ENCODE results near the gene TMEM214. TPM values are rescaled to one million over a fixed set of nuclear protein-coding genes. Genes with fewer than 3 reads are reported as not detected.

TMEM214 gene
- total and polyA plus RNA-seq, 8 donors: 17.1 to 206 (median 35.6) TPM

DNA sequence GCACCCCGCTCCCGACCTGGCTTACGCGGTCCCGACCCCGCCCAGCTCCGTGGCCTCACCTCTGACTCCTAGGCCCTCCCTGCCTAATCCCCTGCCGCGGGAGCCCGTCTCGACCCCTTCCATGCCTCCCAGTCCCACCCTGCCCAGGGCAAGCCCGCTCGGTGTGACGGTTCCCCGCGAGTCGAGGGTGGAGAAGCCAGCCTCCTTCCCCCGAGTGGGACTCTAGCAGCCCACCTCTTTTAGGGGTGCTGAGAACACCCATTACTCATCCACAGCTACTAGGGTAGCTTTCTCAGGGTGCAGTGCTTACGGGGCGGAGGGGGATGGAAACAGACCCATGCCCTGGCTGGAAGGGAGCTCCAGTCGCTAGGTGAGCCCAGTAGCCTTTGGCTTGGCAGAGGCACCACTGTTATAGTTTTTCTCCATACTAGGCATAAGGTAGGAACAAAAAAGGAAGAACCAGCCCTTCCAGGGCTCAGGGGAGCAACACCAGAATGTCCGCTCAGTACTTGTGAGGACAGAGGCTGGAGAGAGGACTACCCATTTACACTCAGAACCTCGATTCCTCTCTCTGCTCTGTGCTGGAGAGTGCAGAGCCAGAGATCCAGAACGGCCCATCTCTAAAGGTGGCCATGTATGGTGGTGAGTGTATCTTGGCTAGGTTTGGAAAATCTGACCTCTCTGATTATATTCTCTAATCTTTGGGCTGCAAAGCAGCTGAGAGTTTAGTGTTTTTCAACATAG lies 19.3 kb downstream of the TMEM214 start:
- WGBS, 5 donors: 1 to 4% (median 3%) methylated on average over 12 to 24 of the region's 24 CpGs
- Histone ChIP-seq H3K36me3 (peaks cover 13 to 42% (median 40%) of the 10 kb centered on the region in 4 donors), H3K27ac (peak overlapping the region; percentile 83 to 94 (median 92)), H3K9me3 (no peaks in the 10 kb centered on the region), H3K4me1 (peaks cover 6 to 29% (median 25%) of the 10 kb centered on the region in 4 donors), H3K4me3 (peak overlapping the region; percentile 87 to 96 (median 92)), H3K27me3 (no peaks in the 10 kb centered on the region)
- intact Hi-C loops (cut with DNase I; ENCODE audit: low total_unique reads): no loop called here
- DNase-seq: peak in 1 of 2 donors; percentile 27
- TF ChIP-seq EP300 (IDR thresholded peaks at IDR 0.05) (no peak), POLR2A (IDR thresholded peaks at IDR 0.05) (no peak), POLR2AphosphoS5 (IDR thresholded peaks at IDR 0.05) (no peak)
- TF ChIP-seq, protein P1, sequence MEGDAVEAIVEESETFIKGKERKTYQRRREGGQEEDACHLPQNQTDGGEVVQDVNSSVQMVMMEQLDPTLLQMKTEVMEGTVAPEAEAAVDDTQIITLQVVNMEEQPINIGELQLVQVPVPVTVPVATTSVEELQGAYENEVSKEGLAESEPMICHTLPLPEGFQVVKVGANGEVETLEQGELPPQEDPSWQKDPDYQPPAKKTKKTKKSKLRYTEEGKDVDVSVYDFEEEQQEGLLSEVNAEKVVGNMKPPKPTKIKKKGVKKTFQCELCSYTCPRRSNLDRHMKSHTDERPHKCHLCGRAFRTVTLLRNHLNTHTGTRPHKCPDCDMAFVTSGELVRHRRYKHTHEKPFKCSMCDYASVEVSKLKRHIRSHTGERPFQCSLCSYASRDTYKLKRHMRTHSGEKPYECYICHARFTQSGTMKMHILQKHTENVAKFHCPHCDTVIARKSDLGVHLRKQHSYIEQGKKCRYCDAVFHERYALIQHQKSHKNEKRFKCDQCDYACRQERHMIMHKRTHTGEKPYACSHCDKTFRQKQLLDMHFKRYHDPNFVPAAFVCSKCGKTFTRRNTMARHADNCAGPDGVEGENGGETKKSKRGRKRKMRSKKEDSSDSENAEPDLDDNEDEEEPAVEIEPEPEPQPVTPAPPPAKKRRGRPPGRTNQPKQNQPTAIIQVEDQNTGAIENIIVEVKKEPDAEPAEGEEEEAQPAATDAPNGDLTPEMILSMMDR (IDR thresholded peaks at IDR 0.05): no peak

DNA sequence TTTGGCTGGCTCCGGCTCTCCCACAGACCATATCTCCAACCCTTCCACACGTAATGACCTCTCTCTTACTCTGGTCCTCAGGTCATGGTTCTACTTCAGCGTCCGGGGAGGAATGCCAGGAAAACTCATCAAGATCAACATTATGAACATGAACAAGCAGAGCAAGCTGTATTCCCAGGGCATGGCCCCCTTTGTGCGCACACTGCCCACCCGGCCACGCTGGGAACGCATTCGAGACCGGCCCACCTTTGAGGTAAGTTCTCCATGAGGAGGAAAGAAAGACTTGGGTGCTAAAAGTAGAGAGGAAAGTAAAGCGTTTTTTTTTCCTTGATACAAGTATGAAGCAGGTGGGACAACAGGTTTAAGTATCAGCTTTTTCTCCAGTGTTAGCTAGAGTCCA lies 20.6 kb downstream of the TMEM214 start:
- Histone ChIP-seq H3K27me3 (no peaks in the 10 kb centered on the region), H3K9me3 (no peaks in the 10 kb centered on the region), H3K27ac (no peak overlapping the region), H3K36me3 (peaks cover 13 to 55% (median 51%) of the 10 kb centered on the region in 4 donors), H3K4me1 (peaks cover 6 to 29% (median 25%) of the 10 kb centered on the region in 4 donors), H3K4me3 (no peak overlapping the region)
- intact Hi-C loops (cut with DNase I; ENCODE audit: low total_unique reads): no loop called here
- WGBS, 5 donors: 82 to 91% (median 88%) methylated on average over 11 of the region's 11 CpGs
- TF ChIP-seq, protein P1 (IDR thresholded peaks at IDR 0.05): no peak
- no peak for TF ChIP-seq POLR2A (IDR thresholded peaks at IDR 0.05)
- TF ChIP-seq POLR2AphosphoS5 (IDR thresholded peaks at IDR 0.05): no peak
- TF ChIP-seq EP300 (IDR thresholded peaks at IDR 0.05): no peak
- no peak for DNase-seq

DNA sequence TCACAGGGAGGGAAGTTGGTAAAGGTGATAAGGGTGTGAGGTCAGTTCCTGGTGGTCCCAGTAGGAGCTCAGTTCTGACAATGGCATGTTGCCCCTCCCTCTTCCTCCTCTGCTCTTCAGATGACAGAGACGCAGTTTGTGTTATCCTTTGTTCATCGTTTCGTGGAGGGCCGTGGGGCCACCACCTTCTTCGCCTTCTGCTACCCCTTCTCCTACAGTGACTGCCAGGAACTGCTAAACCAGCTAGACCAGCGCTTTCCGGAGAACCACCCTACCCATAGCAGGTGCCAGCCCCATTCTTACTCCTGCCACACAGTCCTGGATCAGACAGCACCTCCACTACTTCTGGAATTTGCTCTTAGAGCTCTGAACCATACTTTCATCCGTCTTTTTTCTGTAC lies 21.0 kb downstream of the TMEM214 start:
- Histone ChIP-seq H3K27me3 (no peaks in the 10 kb centered on the region), H3K27ac (no peak overlapping the region), H3K4me3 (no peak overlapping the region), H3K4me1 (peaks cover 6 to 29% (median 25%) of the 10 kb centered on the region in 4 donors), H3K9me3 (no peaks in the 10 kb centered on the region), H3K36me3 (peaks cover 13 to 59% (median 55%) of the 10 kb centered on the region in 4 donors)
- 85 to 93% (median 88%) methylated on average over 8 of the region's 8 CpGs for WGBS, 5 donors
- TF ChIP-seq, protein P1 (IDR thresholded peaks at IDR 0.05): no peak
- TF ChIP-seq POLR2A (IDR thresholded peaks at IDR 0.05): no peak
- TF ChIP-seq EP300 (IDR thresholded peaks at IDR 0.05): no peak
- TF ChIP-seq POLR2AphosphoS5 (IDR thresholded peaks at IDR 0.05): no peak
- intact Hi-C loops (cut with DNase I; ENCODE audit: low total_unique reads): no loop called here
- DNase-seq: no peak

DNA sequence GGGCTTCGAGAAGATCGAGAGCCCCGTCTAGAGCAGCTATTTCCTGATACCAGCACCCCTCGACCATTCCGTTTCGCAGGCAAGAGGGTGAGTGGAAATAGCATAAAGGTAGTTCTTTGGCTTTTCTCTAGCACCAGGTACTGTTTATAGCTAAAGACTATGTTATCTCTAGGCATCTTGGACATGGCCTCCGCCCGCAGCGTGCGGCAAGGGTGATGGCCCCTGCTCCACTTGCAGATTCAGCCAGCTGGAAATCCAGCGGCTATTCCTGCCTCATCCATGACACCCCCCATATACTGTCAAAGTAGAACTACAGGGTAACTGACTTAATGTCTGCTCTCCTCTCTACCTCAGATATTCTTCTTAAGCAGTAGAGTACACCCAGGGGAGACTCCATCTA lies 22.0 kb downstream of the TMEM214 start:
- H3K27ac ChIP-seq: no peak overlapping the region
- H3K4me3 ChIP-seq: no peak overlapping the region
- no peaks in the 10 kb centered on the region for H3K9me3 ChIP-seq
- 92 to 95% (median 95%) methylated on average over 11 of the region's 11 CpGs for WGBS, 5 donors
- peaks cover 16 to 69% (median 65%) of the 10 kb centered on the region in 4 donors for H3K36me3 ChIP-seq
- TF ChIP-seq EP300 (IDR thresholded peaks at IDR 0.05) (no peak), POLR2AphosphoS5 (IDR thresholded peaks at IDR 0.05) (no peak), POLR2A (IDR thresholded peaks at IDR 0.05) (no peak)
- TF ChIP-seq, protein P1 (IDR thresholded peaks at IDR 0.05): no peak
- intact Hi-C loops (cut with DNase I; ENCODE audit: low total_unique reads): no loop called here
- no peak for DNase-seq
- no peaks in the 10 kb centered on the region for H3K27me3 ChIP-seq
- H3K4me1 ChIP-seq: peaks cover 6 to 24% (median 18%) of the 10 kb centered on the region in 4 donors

Data from stomach (tissue), 9 donors.